ENCODE results near the gene ATP13A2. TPM values are rescaled to one million over a fixed set of nuclear protein-coding genes. Genes with fewer than 3 reads are reported as not detected.

ATP13A2 gene
- total RNA-seq, 1 donor from 2014 or later = 37.7 TPM

Other genes starting within 250 kb of the ATP13A2 start
- gene RNU1-2, start 115.9 kb downstream of the ATP13A2 start, total RNA-seq = 6,165 TPM
- gene CROCC, start 90.0 kb downstream of the ATP13A2 start, total RNA-seq = 14.4 TPM
- gene MFAP2, start 31.3 kb downstream of the ATP13A2 start, total RNA-seq = 25.9 TPM
- 113 TPM for gene SDHB, start 42.1 kb upstream of the ATP13A2 start, total RNA-seq
- gene PADI2, start 107.5 kb upstream of the ATP13A2 start, total RNA-seq = 4.0 TPM
- not detected for gene PADI1, start 193.2 kb upstream of the ATP13A2 start, total RNA-seq
- not detected for gene PADI3, start 237.2 kb upstream of the ATP13A2 start, total RNA-seq

Data from mesenteric fat pad (tissue), 1 donor.